ENCODE results near the gene AKT3.

AKT3 gene

DNA sequence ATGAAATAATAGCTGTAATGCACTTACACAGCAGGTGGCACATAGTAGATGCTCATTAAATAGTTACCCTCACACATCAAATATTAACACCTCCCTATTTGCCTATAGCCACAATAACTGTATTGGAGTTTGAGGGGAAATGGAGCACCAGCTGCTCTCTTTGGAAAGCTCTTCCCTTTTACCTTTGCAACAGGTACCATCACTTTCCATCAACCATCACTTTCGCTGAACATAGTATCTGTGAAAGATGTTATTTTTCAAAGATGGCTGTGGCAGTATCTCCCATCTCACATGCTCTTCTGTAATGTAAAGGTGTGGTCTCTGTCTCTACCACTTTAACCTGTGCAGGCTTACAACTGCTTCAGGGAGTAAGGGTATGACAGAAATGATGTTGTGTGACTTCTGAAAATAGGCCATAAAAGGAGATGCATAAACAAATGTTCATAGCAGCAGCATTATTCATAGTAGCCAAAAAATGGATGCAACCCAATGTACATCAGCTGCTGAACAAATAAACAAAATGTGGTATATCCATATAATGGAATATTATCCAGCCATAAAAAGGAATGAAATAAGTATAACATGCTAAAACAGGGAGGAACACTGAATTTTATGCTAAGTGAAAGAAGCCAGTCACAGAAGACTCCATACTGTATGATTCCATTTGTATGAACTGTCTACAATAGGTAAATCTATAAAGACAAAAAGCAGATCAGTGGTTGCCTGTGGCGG lies 288.3 kb downstream of the AKT3 start:
- no peak for DNase-seq (ENCODE audit: low read depth in 1 of 2, low spot score in 1 of 2)

- DNase-seq (ENCODE audit: low read depth in 1 of 2, low spot score in 1 of 2): no peak
Measured at GRCh38 chr1:243559575-243560162, 290.4 kb downstream of the AKT3 start.

DNA sequence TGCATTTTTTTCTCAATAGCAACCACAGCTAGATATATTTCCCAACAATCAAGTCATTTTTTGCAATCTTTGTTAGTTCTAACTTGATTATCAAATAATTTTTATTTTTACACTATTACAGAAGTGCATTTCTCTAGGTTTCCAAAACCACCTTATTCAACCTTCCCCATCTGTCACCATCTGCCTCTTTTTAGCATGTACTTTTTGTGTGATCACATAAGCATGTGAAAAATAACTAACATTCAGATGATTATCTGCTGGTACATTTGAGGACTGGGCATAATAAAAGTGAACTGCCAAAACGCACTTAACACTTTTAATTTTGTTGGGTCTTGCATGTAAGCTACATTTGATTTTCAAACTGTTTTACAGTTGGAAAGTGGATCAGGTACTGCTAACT lies 291.5 kb downstream of the AKT3 start:
- DNase-seq (ENCODE audit: low read depth in 1 of 2, low spot score in 1 of 2): no peak

DNA sequence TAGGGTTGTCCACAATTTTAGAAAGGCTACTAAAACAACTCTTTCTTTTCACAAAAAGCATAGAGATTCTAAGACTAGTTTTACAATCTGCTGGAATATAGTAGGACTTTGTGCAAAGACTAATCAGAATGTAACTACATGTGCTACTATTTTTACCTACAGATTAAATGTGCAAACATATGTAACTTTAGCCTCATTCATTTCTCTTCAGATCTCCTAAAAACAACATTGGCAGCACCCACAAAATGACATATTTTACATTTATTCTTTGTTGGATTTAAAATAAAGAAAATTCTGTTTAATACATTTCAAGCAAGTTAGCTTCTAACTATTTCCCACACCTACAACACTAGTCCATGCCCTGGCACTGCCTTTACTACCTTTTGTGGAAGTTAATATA lies 292.2 kb downstream of the AKT3 start:
- no peak for DNase-seq (ENCODE audit: low read depth in 1 of 2, low spot score in 1 of 2)

GRCh38 chr1:243554686-243555085 lies 295.4 kb downstream of the AKT3 start:
- DNase-seq (ENCODE audit: low read depth in 1 of 2, low spot score in 1 of 2): no peak

DNA sequence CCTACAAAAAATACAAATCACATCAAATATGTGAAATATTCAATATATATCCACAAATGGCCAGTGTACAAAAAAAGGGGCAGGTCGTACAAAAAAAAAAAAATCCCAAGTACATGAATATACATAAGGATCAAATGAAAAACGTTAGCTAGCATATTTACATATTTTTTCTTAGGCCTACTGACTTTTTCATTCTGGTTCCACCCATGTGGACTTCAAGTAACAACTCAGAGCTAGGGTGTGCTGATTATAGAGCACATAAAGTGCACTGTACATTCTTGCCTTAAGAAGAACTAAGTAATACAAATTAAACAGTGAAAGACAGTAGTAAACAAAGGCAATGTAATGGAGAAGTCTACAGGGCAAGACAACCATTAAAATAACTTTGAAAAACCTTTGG lies 297.0 kb downstream of the AKT3 start:
- DNase-seq (ENCODE audit: low read depth in 1 of 2, low spot score in 1 of 2): no peak

- no peak for DNase-seq (ENCODE audit: low read depth in 1 of 2, low spot score in 1 of 2)
Measured at GRCh38 chr1:243550276-243550675, 299.8 kb downstream of the AKT3 start.

GRCh38 chr1:243549791-243550190 lies 300.3 kb downstream of the AKT3 start:
- no peak for DNase-seq (ENCODE audit: low read depth in 1 of 2, low spot score in 1 of 2)

DNA sequence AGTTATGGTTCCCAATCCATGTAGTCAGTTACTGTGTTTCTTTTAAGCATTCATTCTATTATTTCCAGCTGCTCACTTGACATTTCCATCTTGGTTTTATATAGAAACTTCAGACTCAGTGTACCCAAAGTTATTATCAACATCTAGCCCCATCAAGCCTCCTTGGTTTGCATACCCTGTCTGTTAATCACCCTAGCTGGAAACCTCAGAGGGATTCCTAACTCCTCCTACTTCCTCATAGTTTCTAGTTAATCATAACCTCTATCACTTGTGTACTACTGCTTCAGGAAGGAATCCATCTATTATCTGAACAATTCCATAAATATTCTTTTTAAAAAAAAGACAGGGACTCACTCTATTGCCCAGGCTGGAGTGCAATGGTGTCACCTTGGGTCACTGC lies 300.9 kb downstream of the AKT3 start:
- no peak for DNase-seq (ENCODE audit: low read depth in 1 of 2, low spot score in 1 of 2)

DNA sequence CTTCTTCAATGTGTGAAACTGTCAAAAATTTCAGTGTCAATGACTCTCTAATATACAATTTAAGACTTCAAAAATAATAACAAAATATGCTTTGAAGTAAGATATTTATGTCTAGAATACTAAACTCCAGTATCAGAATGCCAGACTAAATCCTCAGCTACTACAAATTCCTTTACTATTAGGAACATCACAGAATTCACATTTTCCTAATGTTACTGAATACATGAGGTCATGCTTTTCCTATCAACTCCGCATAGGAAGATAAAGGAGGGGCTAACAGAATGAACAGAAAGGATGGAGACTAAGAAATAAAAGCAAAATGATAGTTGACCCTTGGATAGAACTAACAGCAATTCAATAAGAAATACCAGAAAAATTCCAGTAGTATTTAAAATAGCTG lies 301.5 kb downstream of the AKT3 start:
- no peak for DNase-seq (ENCODE audit: low read depth in 1 of 2, low spot score in 1 of 2)

DNA sequence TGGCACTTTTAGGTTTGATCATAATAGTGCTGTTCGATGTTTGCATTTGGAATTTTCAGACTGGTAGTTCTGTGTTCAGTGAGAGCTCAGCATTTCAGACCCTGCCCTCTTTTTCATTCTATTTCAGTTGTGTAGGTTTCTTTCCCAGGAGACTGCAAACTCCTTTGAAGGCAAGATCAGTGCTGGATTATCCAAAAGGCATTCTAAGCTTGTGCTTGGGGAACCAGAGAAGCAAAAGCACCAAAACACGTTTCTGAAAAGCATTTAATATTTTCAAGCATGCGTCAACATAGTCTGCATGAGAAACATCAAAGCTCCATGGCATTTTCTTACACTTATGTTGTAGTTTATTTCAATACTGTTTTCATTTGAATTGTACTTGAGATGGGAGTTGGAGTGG lies 302.2 kb downstream of the AKT3 start:
- no peak for DNase-seq (ENCODE audit: low read depth in 1 of 2, low spot score in 1 of 2)

DNA sequence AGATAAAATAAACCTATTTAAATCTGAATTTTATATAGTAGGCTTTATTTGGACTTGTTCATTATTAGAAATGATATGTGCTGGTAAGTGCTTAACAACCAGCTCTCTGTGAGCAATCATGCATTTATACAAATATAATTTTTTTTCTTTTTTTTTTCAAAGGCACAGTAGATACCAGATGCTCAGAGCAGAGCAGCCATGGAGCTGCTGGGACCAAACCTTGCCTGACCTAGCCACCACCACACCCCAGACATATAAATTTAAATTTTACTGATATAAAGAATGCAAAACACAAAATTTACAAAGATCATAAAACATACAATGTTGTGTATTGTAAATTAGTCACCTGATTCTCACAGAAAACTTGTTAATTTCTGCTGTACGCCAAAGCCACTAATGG lies 303.6 kb downstream of the AKT3 start:
- no peak for DNase-seq (ENCODE audit: low read depth in 1 of 2, low spot score in 1 of 2)

- no peak for DNase-seq (ENCODE audit: low read depth in 1 of 2, low spot score in 1 of 2)
Measured at GRCh38 chr1:243543501-243543900, 306.5 kb downstream of the AKT3 start.

- DNase-seq (ENCODE audit: low read depth in 1 of 2, low spot score in 1 of 2): no peak
Measured at GRCh38 chr1:243542739-243543415, 307.2 kb downstream of the AKT3 start.

GRCh38 chr1:243539636-243540035 lies 310.4 kb downstream of the AKT3 start:
- DNase-seq (ENCODE audit: low read depth in 1 of 2, low spot score in 1 of 2): no peak

- no peak for DNase-seq (ENCODE audit: low read depth in 1 of 2, low spot score in 1 of 2)
Measured at GRCh38 chr1:243535014-243535413, 315.0 kb downstream of the AKT3 start.

DNA sequence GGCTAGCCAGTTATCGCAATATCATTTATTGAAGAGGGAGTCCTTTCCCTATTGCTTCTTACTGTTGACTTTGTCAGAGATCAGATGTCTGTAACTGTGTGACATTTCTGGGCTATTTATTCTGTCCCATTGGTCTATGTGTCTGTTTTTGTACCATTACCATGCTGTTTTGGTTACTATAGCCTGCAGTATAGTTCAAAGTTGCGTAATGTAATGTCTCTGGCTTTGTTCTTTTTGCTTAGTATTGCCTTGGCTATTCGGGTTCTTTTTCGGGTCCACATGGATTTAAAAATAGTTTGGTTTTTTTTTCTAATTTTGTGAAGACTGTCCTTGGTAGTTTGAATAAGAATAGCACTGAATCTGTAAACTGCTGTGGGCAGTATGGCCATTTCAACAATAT lies 320.5 kb downstream of the AKT3 start:
- DNase-seq (ENCODE audit: low read depth in 1 of 2, low spot score in 1 of 2): no peak

DNA sequence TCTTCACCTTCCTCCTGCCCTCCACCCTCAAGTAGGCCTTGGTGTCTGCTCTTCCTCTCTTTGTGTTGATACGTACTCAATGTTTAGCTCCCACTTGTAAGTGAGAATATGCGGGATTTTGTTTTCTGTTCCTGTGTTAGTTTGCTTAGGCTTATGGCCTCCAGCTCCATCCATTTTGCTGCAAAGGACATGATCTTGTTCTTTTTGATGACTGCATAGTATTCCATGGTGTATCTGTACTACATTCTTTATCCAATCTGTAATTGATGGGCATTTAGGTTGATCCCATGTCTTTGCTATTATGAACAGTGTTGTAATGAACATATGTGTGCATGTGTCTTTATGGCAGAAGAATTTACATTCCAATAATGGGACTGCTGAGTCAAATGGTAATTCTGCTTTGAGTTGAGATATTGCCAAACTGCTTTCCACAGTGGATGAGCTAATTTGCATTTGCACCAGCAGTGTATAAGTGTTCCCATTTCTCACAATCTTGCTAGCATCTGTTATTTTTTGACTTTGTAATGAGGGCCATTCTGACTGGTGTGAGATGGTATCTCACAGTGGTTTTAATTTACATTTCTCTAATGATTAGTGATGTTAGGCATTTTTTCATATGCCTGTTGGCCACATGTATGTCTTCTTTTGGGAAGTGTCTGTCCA lies 321.5 kb downstream of the AKT3 start:
- no peak for DNase-seq (ENCODE audit: low read depth in 1 of 2, low spot score in 1 of 2)

- no peak for DNase-seq (ENCODE audit: low read depth in 1 of 2, low spot score in 1 of 2)
Measured at GRCh38 chr1:243526180-243526579, 323.9 kb downstream of the AKT3 start.

- no peak for DNase-seq (ENCODE audit: low read depth in 1 of 2, low spot score in 1 of 2)
Measured at GRCh38 chr1:243525085-243525487, 325.0 kb downstream of the AKT3 start.

- no peak for DNase-seq (ENCODE audit: low read depth in 1 of 2, low spot score in 1 of 2)
Measured at GRCh38 chr1:243523766-243524165, 326.3 kb downstream of the AKT3 start.

DNA sequence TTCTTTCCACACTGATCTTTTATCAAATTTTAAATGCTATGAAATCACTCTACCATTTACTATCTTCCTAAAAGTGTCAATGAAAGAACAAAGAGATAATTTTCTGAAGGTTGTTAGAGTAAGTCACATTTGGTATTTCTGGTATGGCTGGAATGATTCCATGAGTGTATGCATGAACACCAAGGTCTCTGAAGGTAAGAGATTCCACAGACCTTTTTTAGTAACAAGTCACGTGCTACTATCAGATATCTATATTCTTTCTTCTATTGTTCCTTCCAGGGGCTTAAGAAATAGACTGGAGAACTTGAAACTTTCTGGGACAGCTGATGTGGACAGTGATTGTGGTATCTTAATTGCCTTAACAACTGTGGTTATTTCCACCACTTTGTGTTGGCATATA lies 329.2 kb downstream of the AKT3 start:
- no peak for DNase-seq (ENCODE audit: low read depth in 1 of 2, low spot score in 1 of 2)
